H1 (cell line): ENCODE results near the gene RGL1. TPM values are rescaled to one million over a fixed set of nuclear protein-coding genes. Genes with fewer than 3 reads are reported as not detected.

ENCODE experiments used
- CBX5 ChIP-seq: fragments of 300-800, 300-1000 bp; sonication (generic); IDR thresholded peaks from 2 replicates; pipeline ENCODE4 v1.7.1; 2016; ENCODE audit warnings: antibody characterized with exemption, low read length, low read depth
- HDAC2 ChIP-seq, 2 experiments: fragments of 300-600 bp in 1 of 2; sonication (generic) in 1 of 2; IDR thresholded peaks; 2 replicates each; pipeline ENCODE4 v1.6.1; 2011 to 2012; ENCODE audit warnings: low read depth in 2 of 2, low read length in 2 of 2, mild to moderate bottlenecking in 2 of 2, moderate library complexity in 2 of 2, borderline replicate concordance in 1 of 2, inconsistent platforms in 1 of 2
- SAP30 ChIP-seq: fragments of 300-600 bp; sonication (generic); IDR thresholded peaks from 2 replicates; pipeline ENCODE4 v1.7.1; 2012; ENCODE audit warnings: low read length, moderate library complexity, mild to moderate bottlenecking, inconsistent platforms; ENCODE audit not compliant: insufficient read depth, insufficient replicate concordance
- SP2 ChIP-seq: IDR thresholded peaks from 2 replicates; pipeline ENCODE4 v1.6.1; 2012; ENCODE audit warnings: mild to moderate bottlenecking, low read length, inconsistent platforms
- polyA plus RNA-seq, 7 experiments: library from polyadenylated mRNA; depleted of rRNA in 3 of 7; stranded (reverse) in 5 of 7; unstranded in 2 of 7; fragments of >200 nt in 5 of 7; fragments of 200-250 nt in 2 of 7; gene quantifications; 1 replicate in 5 of 7; 2 replicates in 1 of 7; 4 replicates in 1 of 7; pipeline versions ENCODE4 v1.2.1 to v1.2.3, GENCODE V29; 2011 to 2013; ENCODE audit warnings: missing spikeins in 2 of 7, mixed read lengths in 2 of 7
- total RNA-seq: library from RNA; stranded (reverse); fragmentation: NEBNext Ultra II Directional; extraction: Animal tissue kit (Norgen Biotek cat#: 25700); gene quantifications from 2 replicates; pipeline ENCODE4 v1.2.1, GENCODE V29; 2021

Gene RGL1
- total and polyA plus RNA-seq, 2 of the 8 experiments (the other 6 are each of a cell fraction or from before 2014, with no cell fraction given), result 0.98 to 2.4 TPM

- no peak for TF ChIP-seq HDAC2 (IDR thresholded peaks at IDR 0.05; ENCODE audit: borderline replicate concordance in 1 of 2, low read depth in 2 of 2, low read length in 2 of 2)
- TF ChIP-seq CBX5, result no peak
- TF ChIP-seq SAP30, result no peak
- TF ChIP-seq SP2, result no peak
- TF ChIP-seq, all 59 proteins: peak for 0
Observed at GRCh38 chr1:183800449-183800848, 4.5 kb upstream of the RGL1 start (continued).
